Ovary (tissue), 3 donors: ENCODE measurements around the gene YBX1.

Experiments
- EP300 ChIP-seq: sonication (generic); formaldehyde crosslinking; IDR thresholded peaks from one replicate; pipeline ENCODE4 v1.6.1; 2017; ENCODE audit warnings: antibody characterized with exemption
- POLR2A ChIP-seq: fragments of 450-650 bp; IDR thresholded peaks from one replicate; pipeline ENCODE4 v1.6.1; 2017; ENCODE audit warnings: antibody characterized with exemption, mild to moderate bottlenecking, moderate library complexity
- TF ChIP-seq, protein P1 (sequence below), 3 donors: fragments of 450-650 bp in 2 of 3; fragments of 200-600 bp in 1 of 3; IDR thresholded peaks; one replicate each; pipeline versions ENCODE4 v1.5.1 to v1.8.0; 2016 to 2022; ENCODE audit warnings: antibody characterized with exemption in 3 of 3, mild to moderate bottlenecking in 1 of 3
- donor health status: DM: no; HTN: no; CAD: no.

DNA sequence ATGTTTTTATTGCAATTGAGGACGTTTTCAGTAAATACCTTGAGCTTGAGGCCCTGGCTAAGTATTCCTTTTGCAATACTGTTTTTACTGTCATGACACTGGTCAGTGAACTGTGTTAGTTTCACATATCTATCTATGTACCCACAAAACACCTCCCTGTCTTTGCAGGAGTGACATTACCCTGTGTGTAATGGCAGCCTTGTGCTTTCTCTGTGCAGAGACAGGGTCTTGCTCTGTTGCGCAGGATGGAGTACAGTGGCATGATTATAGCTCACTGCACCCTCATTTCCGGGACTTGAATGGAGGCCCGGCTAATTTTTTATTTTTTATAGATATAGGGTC lies 8.9 kb downstream of the YBX1 start:
- TF ChIP-seq, protein P1, sequence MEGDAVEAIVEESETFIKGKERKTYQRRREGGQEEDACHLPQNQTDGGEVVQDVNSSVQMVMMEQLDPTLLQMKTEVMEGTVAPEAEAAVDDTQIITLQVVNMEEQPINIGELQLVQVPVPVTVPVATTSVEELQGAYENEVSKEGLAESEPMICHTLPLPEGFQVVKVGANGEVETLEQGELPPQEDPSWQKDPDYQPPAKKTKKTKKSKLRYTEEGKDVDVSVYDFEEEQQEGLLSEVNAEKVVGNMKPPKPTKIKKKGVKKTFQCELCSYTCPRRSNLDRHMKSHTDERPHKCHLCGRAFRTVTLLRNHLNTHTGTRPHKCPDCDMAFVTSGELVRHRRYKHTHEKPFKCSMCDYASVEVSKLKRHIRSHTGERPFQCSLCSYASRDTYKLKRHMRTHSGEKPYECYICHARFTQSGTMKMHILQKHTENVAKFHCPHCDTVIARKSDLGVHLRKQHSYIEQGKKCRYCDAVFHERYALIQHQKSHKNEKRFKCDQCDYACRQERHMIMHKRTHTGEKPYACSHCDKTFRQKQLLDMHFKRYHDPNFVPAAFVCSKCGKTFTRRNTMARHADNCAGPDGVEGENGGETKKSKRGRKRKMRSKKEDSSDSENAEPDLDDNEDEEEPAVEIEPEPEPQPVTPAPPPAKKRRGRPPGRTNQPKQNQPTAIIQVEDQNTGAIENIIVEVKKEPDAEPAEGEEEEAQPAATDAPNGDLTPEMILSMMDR (IDR thresholded peaks at IDR 0.05) = no peak
- no peak for TF ChIP-seq POLR2A
- TF ChIP-seq EP300 = no peak
